Urinary bladder (tissue), 4 donors: Measurements from ENCODE around the gene ZNF474. TPM values are rescaled to one million over a fixed set of nuclear protein-coding genes. Genes with fewer than 3 reads are reported as not detected.

Experiments used
- DNase-seq: peaks from one replicate; pipeline ENCODE4 v3.0.0-alpha.2; 2015; ENCODE audit errors: extremely low spot score
- H3K27ac ChIP-seq: one replicate; pipeline ENCODE4 v1.5.1; 2013; ENCODE audit warnings: low read depth, mild to moderate bottlenecking, moderate library complexity
- H3K36me3 ChIP-seq: one replicate; pipeline ENCODE4 v1.6.1; 2013; ENCODE audit warnings: mild to moderate bottlenecking, moderate library complexity; ENCODE audit not compliant: insufficient read depth
- H3K4me1 ChIP-seq: one replicate; pipeline ENCODE4 v1.6.1; 2013; ENCODE audit warnings: mild to moderate bottlenecking, moderate library complexity; ENCODE audit not compliant: insufficient read depth
- H3K4me3 ChIP-seq: one replicate; pipeline ENCODE4 v1.5.1; 2013; ENCODE audit warnings: low read depth, low read length
- WGBS: extraction: QIAGEN DNeasy Blood & Tissue Kit; methylation state at CpG from one replicate; pipeline ENCODE4 v1.1.7; 2013; 5-methylcytosine and 5-hydroxymethylcytosine counted together
- polyA plus RNA-seq: library from polyadenylated mRNA; stranded (reverse); fragments of 200-250 nt; gene quantifications from one replicate; pipeline ENCODE4 v1.2.3, GENCODE V29; 2013
- total RNA-seq: library from RNA; depleted of rRNA; stranded (reverse); fragments of >200 nt; gene quantifications from one replicate; pipeline ENCODE4 v1.2.3, GENCODE V29; 2014
- donor health status: healthy with polysubstance abuse.
- donor health status: healthy.

Gene ZNF474
- total and polyA plus RNA-seq, 2 donors = 0.13 to 0.21 TPM

GRCh38 chr5:122183788-122184170 is 54.4 kb downstream of the ZNF474 start:
- DNase-seq = no peak
- Histone ChIP-seq H3K27ac (no peak overlapping the region), H3K36me3 (no peaks in the 10 kb centered on the region), H3K4me1 (no peaks in the 10 kb centered on the region), H3K4me3 (no peak overlapping the region)

GRCh38 chr5:122184676-122185255 is 55.4 kb downstream of the ZNF474 start:
- WGBS = 91% methylated on average over 5 of the region's 5 CpGs
- Histone ChIP-seq H3K27ac (no peak overlapping the region), H3K36me3 (no peaks in the 10 kb centered on the region), H3K4me1 (no peaks in the 10 kb centered on the region), H3K4me3 (no peak overlapping the region)
- no peak for DNase-seq

- WGBS = 56% methylated on average over 3 of the region's 3 CpGs
- Histone ChIP-seq H3K36me3 (no peaks in the 10 kb centered on the region), H3K4me3 (no peak overlapping the region), H3K27ac (no peak overlapping the region), H3K4me1 (no peaks in the 10 kb centered on the region)
- no peak for DNase-seq
These were observed 58.1 kb downstream of the ZNF474 start for GRCh38 chr5:122187426-122187825.

- no peak overlapping the region for H3K27ac ChIP-seq
- no peaks in the 10 kb centered on the region for H3K4me1 ChIP-seq
- DNase-seq = no peak
- no peaks in the 10 kb centered on the region for H3K36me3 ChIP-seq
- 73% methylated on average over 3 of the region's 3 CpGs for WGBS
- H3K4me3 ChIP-seq = no peak overlapping the region
These were observed 60.8 kb downstream of the ZNF474 start for GRCh38 chr5:122190156-122190555.

GRCh38 chr5:122192497-122193496 is 63.5 kb downstream of the ZNF474 start:
- Histone ChIP-seq H3K27ac (no peak overlapping the region), H3K4me1 (no peaks in the 10 kb centered on the region), H3K36me3 (no peaks in the 10 kb centered on the region), H3K4me3 (no peak overlapping the region)
- 50% methylated on average over 8 of the region's 8 CpGs for WGBS
- peak; percentile 60 for DNase-seq

- WGBS = 31% methylated on average over 3 of the region's 3 CpGs
- no peak for DNase-seq
- Histone ChIP-seq H3K36me3 (no peaks in the 10 kb centered on the region), H3K4me1 (no peaks in the 10 kb centered on the region), H3K27ac (no peak overlapping the region), H3K4me3 (no peak overlapping the region)
These were observed 66.6 kb downstream of the ZNF474 start for GRCh38 chr5:122195802-122196394.

GRCh38 chr5:122199146-122199545 is 69.8 kb downstream of the ZNF474 start:
- H3K27ac ChIP-seq = no peak overlapping the region
- 71% methylated on average over 3 of the region's 3 CpGs for WGBS
- no peaks in the 10 kb centered on the region for H3K4me1 ChIP-seq
- H3K4me3 ChIP-seq = no peak overlapping the region
- H3K36me3 ChIP-seq = no peaks in the 10 kb centered on the region
- no peak for DNase-seq

- no peaks in the 10 kb centered on the region for H3K4me1 ChIP-seq
- H3K36me3 ChIP-seq = no peaks in the 10 kb centered on the region
- H3K27ac ChIP-seq = no peak overlapping the region
- H3K4me3 ChIP-seq = no peak overlapping the region
- no peak for DNase-seq
These were observed 71.1 kb downstream of the ZNF474 start for GRCh38 chr5:122200450-122200849.

GRCh38 chr5:122200865-122201264 is 71.5 kb downstream of the ZNF474 start:
- DNase-seq = no peak
- Histone ChIP-seq H3K27ac (no peak overlapping the region), H3K4me3 (no peak overlapping the region), H3K36me3 (no peaks in the 10 kb centered on the region), H3K4me1 (no peaks in the 10 kb centered on the region)
- 89% methylated on average over 3 of the region's 3 CpGs for WGBS

GRCh38 chr5:122201365-122201764 is 72.0 kb downstream of the ZNF474 start:
- no peak overlapping the region for H3K27ac ChIP-seq
- no peak overlapping the region for H3K4me3 ChIP-seq
- DNase-seq = no peak
- H3K4me1 ChIP-seq = no peaks in the 10 kb centered on the region
- H3K36me3 ChIP-seq = no peaks in the 10 kb centered on the region
- WGBS = 79% methylated on average over 3 of the region's 3 CpGs

GRCh38 chr5:122202952-122203351 is 73.6 kb downstream of the ZNF474 start:
- no peak overlapping the region for H3K4me3 ChIP-seq

More at GRCh38 chr5:122202952-122203351, 73.6 kb downstream of the ZNF474 start:
- no peaks in the 10 kb centered on the region for H3K4me1 ChIP-seq
- H3K27ac ChIP-seq = no peak overlapping the region
- no peak for DNase-seq
- no peaks in the 10 kb centered on the region for H3K36me3 ChIP-seq
